HepG2 (cell line): Measurements from ENCODE around the gene SPATA25. TPM values are rescaled to one million over a fixed set of nuclear protein-coding genes. Genes with fewer than 3 reads are reported as not detected.
A peak's percentile ranks its signal among the peaks of the same experiment; 100 is the strongest.

Experiments used
- ATAC-seq: fragments of 200-7000 bp; cut with Tn5 transposase; 3 replicates; pipeline ENCODE4 v1.9.1; 2020; ENCODE audit warnings: mild to moderate bottlenecking, moderate library complexity
- BruUV-seq: library from RNA; stranded (reverse); fragments of 400-500 nt; replicated peaks from 2 replicates; lab custom pipeline; 2021; lab: Mats Ljungman, UMichigan
- CTCF ChIA-PET: fragments of 300-600 bp; formaldehyde crosslinking; extraction: SDS; loops from one replicate; lab custom pipeline; 2021; ENCODE audit warnings: low total read pairs, inconsistent platforms, low intra/inter-chr PET ratio; lab: Yijun Ruan, JAX
- POLR2A ChIA-PET: fragments of 350-600 bp; sonication (Branson Sonifier 250); formaldehyde crosslinking; loops from one replicate; lab custom pipeline; 2020; ENCODE audit warnings: antibody characterized with exemption, inconsistent platforms; lab: Yijun Ruan, JAX
- DNase-seq: peaks from one replicate; pipeline ENCODE4 v3.0.0-alpha.2; 2015; ENCODE audit warnings: low spot score
- FAIRE-seq: peaks from 3 replicates; lab custom pipeline; 2011; peaks lifted over from hg19 to GRCh38; lab: Jason Lieb, UNC
- H2AFZ ChIP-seq: one replicate; pipeline ENCODE4 v1.6.1; 2011; ENCODE audit warnings: low read length, inconsistent platforms
- H3K27ac ChIP-seq: fragments of 300-600 bp; 3 replicates; pipeline ENCODE4 v1.8.0; 2011; ENCODE audit warnings: mixed run types, mild to moderate bottlenecking, mixed read lengths, low read length, inconsistent platforms; ENCODE audit not compliant: insufficient read depth; ENCODE audit errors: extremely low read length
- H3K27me3 ChIP-seq, 2 experiments: fragments of 200-600 bp in 1 of 2; 2 replicates in 1 of 2; 3 replicates in 1 of 2; pipeline versions ENCODE4 v1.6.0 to v1.8.0; 2011; ENCODE audit warnings: low read length in 2 of 2, mild to moderate bottlenecking in 2 of 2, moderate library complexity in 2 of 2, inconsistent platforms in 1 of 2; ENCODE audit not compliant: insufficient read depth in 2 of 2, control insufficient read depth in 1 of 2
- H3K36me3 ChIP-seq, 2 experiments: fragments of 200-600 bp in 1 of 2; replicated peaks in 1 of 2; 2 replicates in 1 of 2; 3 replicates in 1 of 2; pipeline versions ENCODE4 v1.5.1 to v1.8.0; 2011; ENCODE audit warnings: low read length in 2 of 2, inconsistent platforms in 1 of 2; ENCODE audit not compliant: insufficient read depth in 2 of 2, control insufficient read depth in 1 of 2
- H3K4me1 ChIP-seq: 2 replicates; pipeline ENCODE4 v1.5.1; 2012; ENCODE audit warnings: low read length, inconsistent platforms; ENCODE audit not compliant: insufficient read depth
- H3K4me2 ChIP-seq: 2 replicates; pipeline ENCODE4 v1.6.0; 2011; ENCODE audit warnings: low read depth, low read length, inconsistent platforms
- H3K4me3 ChIP-seq, 3 experiments: fragments of 200-600 bp in 1 of 3; sonication (generic), shearing (Covaris generic) in 1 of 3; replicated peaks in 1 of 3; 2 replicates each; pipeline ENCODE4 v1.5.1; 2011 to 2016; ENCODE audit warnings: low read length in 3 of 3, inconsistent platforms in 2 of 3, low read depth in 2 of 3, mild to moderate bottlenecking in 2 of 3, control low read depth in 1 of 3, mixed read lengths in 1 of 3; ENCODE audit not compliant: insufficient read depth in 1 of 3
- H3K79me2 ChIP-seq: one replicate; pipeline ENCODE4 v1.6.1; 2011; ENCODE audit warnings: low read length, inconsistent platforms; ENCODE audit not compliant: insufficient read depth
- H3K9ac ChIP-seq: 2 replicates; pipeline ENCODE4 v1.6.0; 2011; ENCODE audit warnings: mild to moderate bottlenecking, low read depth, low read length, inconsistent platforms; ENCODE audit not compliant: insufficient read depth
- H3K9me3 ChIP-seq: 2 replicates; pipeline ENCODE4 v1.5.1; 2012; ENCODE audit warnings: mild to moderate bottlenecking, low read length
- H4K20me1 ChIP-seq: 2 replicates; pipeline ENCODE4 v1.6.0; 2011; ENCODE audit warnings: inconsistent platforms, mild to moderate bottlenecking, low read length, moderate library complexity; ENCODE audit not compliant: insufficient read depth
- AGO2 ChIP-seq: fragments of 200-400 bp; formaldehyde crosslinking; optimal IDR thresholded peaks from 2 replicates; pipeline ENCODE3; 2017; ENCODE audit warnings: mild to moderate bottlenecking, low read depth, low read length, moderate library complexity
- ATM ChIP-seq: fragments of 450-650 bp; IDR thresholded peaks from 2 replicates; pipeline ENCODE4 v1.7.1; 2017; ENCODE audit warnings: mild to moderate bottlenecking, borderline replicate concordance
- CREM ChIP-seq, 2 experiments: sonication (generic) in 1 of 2; formaldehyde crosslinking in 1 of 2; IDR thresholded peaks; 2 replicates each; pipeline versions ENCODE4 v1.4.0 to v1.6.1; 2016 to 2020; ENCODE audit warnings: antibody characterized with exemption in 1 of 2, mild to moderate bottlenecking in 1 of 2, missing genetic modification reagents in 1 of 2
- DPF2 ChIP-seq: sonication (generic); formaldehyde crosslinking; IDR thresholded peaks from 2 replicates; pipeline ENCODE4 v1.4.0; 2020; ENCODE audit warnings: mild to moderate bottlenecking, low read depth, missing genetic modification reagents, borderline replicate concordance
- DR1 ChIP-seq: sonication (generic); formaldehyde crosslinking; IDR thresholded peaks from 2 replicates; pipeline ENCODE4 v1.8.0; 2021; ENCODE audit warnings: mild to moderate bottlenecking, missing genetic modification reagents, inconsistent platforms
- DZIP1 ChIP-seq: sonication (generic); formaldehyde crosslinking; IDR thresholded peaks from 2 replicates; pipeline ENCODE4 v1.5.0; 2020; ENCODE audit warnings: mild to moderate bottlenecking, missing genetic modification reagents
- EHMT2 ChIP-seq: fragments of 200-600 bp; sonication (generic); IDR thresholded peaks from 2 replicates; pipeline ENCODE4 v1.7.0; 2017; ENCODE audit warnings: antibody characterized with exemption, low read depth, low read length, borderline replicate concordance
- FOXO1 ChIP-seq: sonication (generic); formaldehyde crosslinking; IDR thresholded peaks from 2 replicates; pipeline ENCODE4 v1.4.0; 2020; ENCODE audit warnings: missing genetic modification reagents
- FOXP1 ChIP-seq, 2 experiments: fragments of 450-650 bp in 1 of 2; IDR thresholded peaks; 2 replicates each; pipeline ENCODE4 v1.6.1; 2017 to 2018; ENCODE audit warnings: antibody characterized with exemption in 1 of 2
- HDAC6 ChIP-seq: fragments of 200-600 bp; sonication (generic); IDR thresholded peaks from 2 replicates; pipeline ENCODE4 v1.7.0; 2017; ENCODE audit warnings: mild to moderate bottlenecking, antibody characterized with exemption, low read length, low read depth
- JUN ChIP-seq: sonication (generic); formaldehyde crosslinking; IDR thresholded peaks from 2 replicates; pipeline ENCODE4 v1.4.0; 2020; ENCODE audit warnings: mild to moderate bottlenecking, missing genetic modification reagents
- KMT2B ChIP-seq: IDR thresholded peaks from 2 replicates; pipeline ENCODE4 v1.6.1; 2016; ENCODE audit warnings: missing genetic modification reagents, missing compliant biosample characterization
- MYNN ChIP-seq: sonication (generic); formaldehyde crosslinking; IDR thresholded peaks from 2 replicates; pipeline ENCODE4 v1.4.0; 2020; ENCODE audit warnings: mild to moderate bottlenecking, low read depth, missing genetic modification reagents
- PHF21A ChIP-seq: sonication (generic); formaldehyde crosslinking; IDR thresholded peaks from 2 replicates; pipeline ENCODE4 v1.5.0; 2020; ENCODE audit warnings: mild to moderate bottlenecking, missing genetic modification reagents
- ZFP82 ChIP-seq: sonication (generic); formaldehyde crosslinking; IDR thresholded peaks from 2 replicates; pipeline ENCODE4 v1.5.1; 2020; ENCODE audit warnings: mild to moderate bottlenecking, missing genetic modification reagents, borderline replicate concordance
- ZNF230 ChIP-seq: sonication (generic); formaldehyde crosslinking; IDR thresholded peaks from 2 replicates; pipeline ENCODE4 v1.4.0; 2020; ENCODE audit warnings: mild to moderate bottlenecking, missing genetic modification reagents
- ZNF512 ChIP-seq: sonication (generic); formaldehyde crosslinking; IDR thresholded peaks from 2 replicates; pipeline ENCODE4 v1.4.0; 2020; ENCODE audit warnings: mild to moderate bottlenecking, missing genetic modification reagents
- ZNF678 ChIP-seq: sonication (generic); formaldehyde crosslinking; IDR thresholded peaks from 2 replicates; pipeline ENCODE4 v1.4.0; 2020; ENCODE audit warnings: mild to moderate bottlenecking, missing genetic modification reagents
- ZNF720 ChIP-seq: sonication (generic); formaldehyde crosslinking; IDR thresholded peaks from 2 replicates; pipeline ENCODE4 v1.4.0; 2020; ENCODE audit warnings: missing genetic modification reagents
- WGBS: methylation state at CpG from one replicate; pipeline ENCODE4 v1.1.6; 2017; ENCODE audit warnings: low lambda C conversion rate; 5-methylcytosine and 5-hydroxymethylcytosine counted together
- in situ Hi-C: cut with HindIII; loops from 2 replicates; pipeline ENCODE4 v1.10.0; 2017; ENCODE audit warnings: low pct_unique_long_range_greater_than_20kb; ENCODE audit not compliant: extremely low pct_ligation_motif_present
- intact Hi-C: fragments of 100-400 bp; cut with micrococcal nuclease; formaldehyde crosslinking; loops from one replicate; pipeline ENCODE4 v1.10.0; 2022; ENCODE audit not compliant: unreplicated experiment
- polyA plus RNA-seq, 8 experiments: library from polyadenylated mRNA; depleted of rRNA in 3 of 8; stranded (reverse) in 7 of 8; unstranded in 1 of 8; fragments of >200 nt; fragmentation: Illumina TruSeq in 4 of 8; extraction: Trizol in 4 of 8; gene quantifications; 2 replicates each; pipeline versions ENCODE4 v1.2.1 to v1.2.3, GENCODE V29; 2011 to 2016; ENCODE audit warnings: low read depth in 4 of 8, missing spikeins in 1 of 8, mixed read lengths in 1 of 8; ENCODE audit not compliant: insufficient read depth in 1 of 8
- total RNA-seq, 5 experiments: library from RNA; depleted of rRNA; stranded (reverse); fragments of >200 nt; fragmentation: Illumina TruSeq; extraction: Trizol; gene quantifications; 2 replicates each; pipeline ENCODE4 v1.2.3, GENCODE V29; 2016; ENCODE audit warnings: low read depth in 1 of 5

Gene SPATA25
- total and polyA plus RNA-seq, 2 of the 13 experiments (the other 11 are each of a cell fraction or from before 2014, with no cell fraction given), result 4.8 to 7.6 TPM

- Histone ChIP-seq H2AFZ (peak within 1 kb of the TSS; percentile 15), H3K9me3 (no peaks in the 10 kb centered on the region), H3K4me3 (peak within 1 kb of the TSS; percentile 83 to 92 (median 89)), H4K20me1 (no peaks in the 10 kb centered on the region), H3K36me3 (peaks cover 22 to 45% of the 10 kb centered on the region in 2 experiments), H3K4me1 (peaks cover 22% of the 10 kb centered on the region), H3K4me2 (peak within 1 kb of the TSS; percentile 96), H3K9ac (peak within 1 kb of the TSS; percentile 91), H3K79me2 (peaks cover 16% of the 10 kb centered on the region), H3K27me3 (no peaks in the 10 kb centered on the region; a peak in 1 of 5 replicates), H3K27ac (peak within 1 kb of the TSS; percentile 75)
- ChIA-PET CTCF (no interaction called here), POLR2A (interaction anchor here (0.6 to 7.5 kb wide), 33 partner anchors 9 to 921 kb away, joined by 3 to 129 read pairs (median 6); partner anchors contain the start of genes ACOT8, CTSA, DNTTIP1 and NEURL2)
- FAIRE-seq (peak; percentile 100), ATAC-seq (peak; percentile 98), DNase-seq (peak; percentile 100)
- intact Hi-C loops, result loop anchor here (1.0 to 10.0 kb wide), 3 partner anchors 10 to 86 kb away; partner anchors contain the start of genes CTSA, DNTTIP1, NEURL2 and SNX21
- under 1% methylated on average over 23 of the region's 23 CpGs for WGBS
- in situ Hi-C loops, result no loop called here
- TSS peak; percentile 85 for BruUV-seq
- TF ChIP-seq MYNN (CRISPR knock-in tag) (no peak; the same call in 1 of the 2 replicates), ZFP82 (CRISPR knock-in tag) (no peak), ZNF720 (0 out of 2 replicates have a peak, but pooled peaks have one; percentile 44), DR1 (CRISPR knock-in tag) (peak; percentile 79; the same call in 1 of the 2 replicates), JUN (CRISPR knock-in tag) (0 out of 2 replicates have a peak, but pooled peaks have one; percentile 80), ZNF230 (CRISPR knock-in tag) (peak; percentile 63), ZNF512 (CRISPR knock-in tag) (no peak), AGO2 (no peak), FOXP1 (IDR thresholded peaks at IDR 0.05) (no peak), FOXP1 (CRISPR knock-in tag; IDR thresholded peaks at IDR 0.05) (0 out of 2 replicates have a peak, but pooled peaks have one; percentile 6), CREM (IDR thresholded peaks at IDR 0.05) (peak; percentile 85), CREM (CRISPR knock-in tag; IDR thresholded peaks at IDR 0.05) (no peak), FOXO1 (CRISPR knock-in tag) (peak; percentile 47), DZIP1 (CRISPR knock-in tag) (no peak), EHMT2 (no peak), PHF21A (CRISPR knock-in tag) (no peak), DPF2 (CRISPR knock-in tag) (0 out of 2 replicates have a peak, but pooled peaks have one; percentile 4), ATM (no peak), KMT2B (CRISPR knock-in tag) (no peak; the same call in 1 of the 2 replicates), ZNF678 (CRISPR knock-in tag) (peak; percentile 86), HDAC6 (no peak)
Observed at GRCh38 chr20:45880988-45881788, 6.2 kb downstream of the SPATA25 start, which contains the start of gene ZSWIM1. TSS of gene ZSWIM1 (plus strand) at chr20:45881227. CDS start at chr20:45882593, 1,366 bp downstream.
